MG63 (cell line): ENCODE measurements around the gene ZBTB11. TPM values are rescaled to one million over a fixed set of nuclear protein-coding genes. Genes with fewer than 3 reads are reported as not detected.
"Not testable (repeated sequence)": the region's sequence is repeated elsewhere in the genome, so short reads cannot be mapped to it uniquely, and the experiment has no call there.

Source experiments
- DNase-seq: peaks from one replicate; pipeline ENCODE4 v3.0.0-alpha.2; 2020
- H3K27me3 ChIP-seq: fragments of 250-450 bp; sonication (Bioruptor Pico); 2 replicates; pipeline ENCODE4 v1.5.1; 2020; ENCODE audit warnings: mild to moderate bottlenecking, moderate library complexity
- H3K36me3 ChIP-seq: fragments of 250-450 bp; sonication (Bioruptor Pico); 2 replicates; pipeline ENCODE4 v1.5.1; 2020; ENCODE audit warnings: mild to moderate bottlenecking, moderate library complexity
- H3K4me3 ChIP-seq: fragments of 250-450 bp; sonication (Bioruptor Pico); 2 replicates; pipeline ENCODE4 v1.5.1; 2020; ENCODE audit warnings: mild to moderate bottlenecking, moderate library complexity
- H3K9me3 ChIP-seq: fragments of 250-450 bp; sonication (Bioruptor Pico); 2 replicates; pipeline ENCODE4 v1.5.1; 2020; ENCODE audit warnings: mild to moderate bottlenecking, moderate library complexity
- total RNA-seq: library from RNA; depleted of rRNA; stranded (reverse); fragments of >200 nt; shearing (Covaris generic); gene quantifications from 2 replicates; pipeline ENCODE4 v1.2.3, GENCODE V29; 2014; ENCODE audit warnings: low replicate concordance

ZBTB11 gene
- total RNA-seq, 1 experiment from 2014 or later = 22.0 TPM

- not testable (repeated sequence) for H3K36me3 ChIP-seq, DNase-seq, H3K27me3 ChIP-seq, H3K9me3 ChIP-seq, H3K4me3 ChIP-seq
Observed at GRCh38 chr3:101694836-101695235, 17.9 kb upstream of the ZBTB11 start.

DNA sequence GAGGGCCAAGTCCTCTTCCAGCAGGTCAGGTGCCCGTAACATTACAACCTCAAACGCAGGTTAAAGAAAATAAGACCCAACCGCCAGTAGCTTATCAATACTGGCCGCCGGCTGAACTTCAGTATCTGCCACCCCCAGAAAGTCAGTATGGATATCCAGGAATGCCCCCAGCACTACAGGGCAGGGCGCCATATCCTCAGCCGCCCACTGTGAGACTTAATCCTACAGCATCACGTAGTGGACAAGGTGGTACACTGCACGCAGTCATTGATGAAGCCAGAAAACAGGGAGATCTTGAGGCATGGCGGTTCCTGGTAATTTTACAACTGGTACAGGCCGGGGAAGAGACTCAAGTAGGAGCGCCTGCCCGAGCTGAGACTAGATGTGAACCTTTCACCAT is 16.6 kb upstream of the ZBTB11 start:
- H3K27me3 ChIP-seq, H3K9me3 ChIP-seq, H3K36me3 ChIP-seq, H3K4me3 ChIP-seq: not testable (repeated sequence)
- peak; percentile 41 for DNase-seq

DNA sequence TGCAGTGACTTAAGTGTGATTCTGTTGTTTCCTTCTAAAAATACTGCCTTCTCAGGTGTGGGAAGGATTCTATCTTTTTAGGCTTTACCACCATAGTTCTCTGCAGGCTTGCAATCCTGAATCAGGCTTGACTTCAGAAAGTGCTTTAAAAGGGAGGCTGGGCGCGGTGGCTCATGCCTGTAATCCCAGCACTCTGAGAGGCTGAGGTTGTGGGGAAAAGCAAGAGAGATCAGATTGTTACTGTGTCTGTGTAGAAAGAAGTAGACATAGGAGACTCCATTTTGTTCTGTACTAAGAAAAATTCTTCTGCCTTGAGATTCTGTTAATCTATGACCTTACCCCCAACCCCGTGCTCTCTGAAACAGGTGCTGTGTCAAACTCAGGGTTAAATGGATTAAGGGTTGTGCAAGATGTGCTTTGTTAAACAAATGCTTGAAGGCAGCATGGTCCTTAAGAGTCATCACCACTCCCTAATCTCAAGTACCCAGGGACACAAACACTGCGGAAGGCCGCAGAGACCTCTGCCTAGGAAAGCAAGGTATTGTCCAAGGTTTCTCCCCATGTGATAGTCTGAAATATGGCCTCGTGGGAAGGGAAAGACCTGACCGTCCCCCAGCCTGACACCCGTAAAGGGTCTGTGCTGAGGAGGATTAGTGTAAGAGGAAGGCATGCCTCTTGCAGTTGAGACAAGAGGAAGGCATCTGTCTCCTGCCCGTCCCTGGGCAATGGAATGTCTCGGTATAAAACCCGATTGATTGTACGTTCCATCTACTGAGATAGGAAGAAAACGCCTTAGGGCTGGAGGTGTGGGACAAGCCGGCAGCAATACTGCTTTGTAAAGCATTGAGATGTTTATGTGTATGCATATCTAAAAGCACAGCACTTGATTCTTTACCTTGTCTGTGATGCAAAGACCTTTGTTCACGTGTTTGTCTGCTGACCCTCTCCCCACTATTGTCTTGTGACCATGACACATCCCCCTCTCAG is 15.0 kb upstream of the ZBTB11 start:
- not testable (repeated sequence) for H3K27me3 ChIP-seq, H3K9me3 ChIP-seq, H3K36me3 ChIP-seq, DNase-seq, H3K4me3 ChIP-seq

DNA sequence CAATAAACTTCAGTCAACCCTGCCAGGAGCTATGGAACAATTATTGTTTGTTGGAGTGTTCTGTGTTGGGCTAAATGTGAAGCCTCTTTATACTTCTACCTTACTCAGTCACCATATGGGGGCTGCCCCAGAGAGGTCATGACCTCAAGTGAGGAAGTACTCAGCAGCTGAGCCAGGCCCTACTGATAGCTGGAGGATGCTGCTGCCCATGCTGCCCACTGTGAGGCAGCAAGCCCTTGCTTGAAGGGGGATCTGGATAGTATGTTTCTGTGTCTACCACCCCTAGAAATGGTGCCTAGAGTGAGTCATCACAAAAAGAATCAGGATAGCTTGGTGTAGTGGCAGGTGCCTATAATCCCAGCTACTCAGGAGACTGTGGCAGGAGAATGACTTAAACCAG is 14.0 kb upstream of the ZBTB11 start:
- no peak overlapping the region for H3K4me3 ChIP-seq
- H3K9me3 ChIP-seq = no peaks in the 10 kb centered on the region
- H3K27me3 ChIP-seq = no peaks in the 10 kb centered on the region
- H3K36me3 ChIP-seq = peaks cover 4% of the 10 kb centered on the region
- no peak for DNase-seq

- Histone ChIP-seq H3K9me3 (no peaks in the 10 kb centered on the region), H3K27me3 (no peaks in the 10 kb centered on the region), H3K4me3 (no peak overlapping the region), H3K36me3 (peaks cover 20% of the 10 kb centered on the region)
- no peak for DNase-seq
Observed at GRCh38 chr3:101689286-101689685, 12.4 kb upstream of the ZBTB11 start.

DNA sequence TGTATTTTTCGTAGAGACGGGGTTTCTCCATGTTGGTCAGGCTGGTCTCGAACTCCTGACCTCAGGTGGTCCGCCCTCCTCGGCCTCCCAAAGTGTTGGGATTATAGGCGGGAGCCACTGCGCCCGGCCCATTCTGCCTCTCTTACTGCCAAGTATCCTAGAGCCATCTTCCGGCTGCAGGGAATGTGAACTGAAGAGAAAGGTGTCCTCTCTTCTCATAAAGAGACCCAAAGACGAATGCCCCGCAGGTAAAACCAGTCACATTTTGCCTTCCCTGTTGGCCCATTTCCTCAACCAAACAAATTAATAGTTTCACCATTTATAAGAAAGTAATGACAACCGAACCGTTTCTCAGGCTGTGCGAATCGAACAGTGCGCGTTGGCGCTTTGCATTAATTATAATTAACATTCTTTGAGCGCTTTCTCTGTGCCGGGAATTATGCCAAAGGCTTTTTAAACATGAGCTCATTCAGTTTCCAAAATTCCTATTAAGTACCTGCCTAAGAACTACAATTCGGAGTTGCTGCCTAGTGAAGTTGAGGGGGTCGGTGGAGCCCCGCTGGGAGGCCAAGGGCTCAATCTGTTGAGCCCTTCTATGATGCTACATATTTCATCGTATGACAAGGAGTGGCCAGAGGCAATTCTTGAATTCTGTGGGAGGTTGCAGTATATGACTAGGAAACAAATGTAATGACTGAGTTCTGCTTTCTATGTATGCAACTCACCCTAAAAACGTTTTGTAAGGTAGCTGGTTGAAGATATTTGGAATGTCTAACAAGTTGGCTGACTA is 10.4 kb upstream of the ZBTB11 start:
- peak overlapping the region; percentile 93 for H3K4me3 ChIP-seq
- no peak for DNase-seq
- H3K9me3 ChIP-seq = no peaks in the 10 kb centered on the region
- H3K27me3 ChIP-seq = no peaks in the 10 kb centered on the region
- H3K36me3 ChIP-seq = peaks cover 39% of the 10 kb centered on the region

- Histone ChIP-seq H3K27me3 (no peaks in the 10 kb centered on the region), H3K4me3 (peak overlapping the region; percentile 93), H3K36me3 (peaks cover 54% of the 10 kb centered on the region), H3K9me3 (no peaks in the 10 kb centered on the region)
- no peak for DNase-seq
Observed at GRCh38 chr3:101685870-101686307, 9.0 kb upstream of the ZBTB11 start.

DNA sequence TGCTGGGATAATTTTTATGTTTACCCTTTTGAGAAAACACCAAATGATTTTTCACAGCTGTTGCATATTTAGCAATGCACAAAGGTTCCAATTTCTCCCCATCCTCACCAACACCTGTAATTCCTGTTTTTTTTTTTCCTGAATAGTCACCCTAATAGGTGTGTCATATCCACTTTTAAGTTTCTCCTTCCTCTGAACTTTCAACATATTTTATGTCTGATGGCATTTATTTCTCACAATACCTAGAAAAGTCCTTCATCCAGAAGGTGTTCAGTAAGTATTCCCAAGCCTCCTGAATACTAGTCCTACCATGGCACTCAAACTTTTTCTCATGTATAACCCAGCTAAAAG is 8.1 kb upstream of the ZBTB11 start:
- Histone ChIP-seq H3K9me3 (no peaks in the 10 kb centered on the region), H3K4me3 (peak overlapping the region; percentile 93), H3K36me3 (peaks cover 62% of the 10 kb centered on the region), H3K27me3 (no peaks in the 10 kb centered on the region)
- DNase-seq = no peak

- H3K9me3 ChIP-seq = no peaks in the 10 kb centered on the region
- H3K4me3 ChIP-seq = no peak overlapping the region
- no peaks in the 10 kb centered on the region for H3K27me3 ChIP-seq
- peaks cover 65% of the 10 kb centered on the region for H3K36me3 ChIP-seq
- DNase-seq = no peak
Observed at GRCh38 chr3:101680466-101680865, 3.5 kb upstream of the ZBTB11 start.

DNA sequence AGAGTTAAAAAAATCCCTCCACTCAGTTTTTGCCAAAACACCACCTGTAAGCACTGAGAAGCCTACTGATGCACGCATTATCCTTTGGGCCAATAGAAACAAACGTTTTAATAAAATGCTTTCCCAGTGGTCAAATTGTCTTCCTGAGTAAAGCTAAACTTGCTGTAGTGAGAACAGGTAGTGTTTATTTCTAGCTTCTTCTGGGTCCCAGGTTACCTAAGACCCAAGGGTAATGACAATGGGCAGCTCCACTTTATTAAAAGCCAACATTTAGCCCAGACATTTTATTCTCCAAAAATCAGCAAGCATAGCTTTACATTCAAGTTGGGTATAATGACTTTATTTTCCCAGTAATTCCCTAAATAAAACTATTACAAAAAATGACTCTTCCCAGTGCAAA is 1.9 kb upstream of the ZBTB11 start:
- H3K4me3 ChIP-seq, H3K9me3 ChIP-seq, DNase-seq, H3K27me3 ChIP-seq: not testable (repeated sequence)
- peaks cover 53% of the 10 kb centered on the region for H3K36me3 ChIP-seq

- H3K4me3 ChIP-seq = peak overlapping the region; percentile 95
- H3K9me3 ChIP-seq = no peaks in the 10 kb centered on the region
- no peaks in the 10 kb centered on the region for H3K27me3 ChIP-seq
- no peak for DNase-seq
- H3K36me3 ChIP-seq = peaks cover 42% of the 10 kb centered on the region
Observed at GRCh38 chr3:101677436-101678286, 729 bp upstream of the ZBTB11 start.

DNA sequence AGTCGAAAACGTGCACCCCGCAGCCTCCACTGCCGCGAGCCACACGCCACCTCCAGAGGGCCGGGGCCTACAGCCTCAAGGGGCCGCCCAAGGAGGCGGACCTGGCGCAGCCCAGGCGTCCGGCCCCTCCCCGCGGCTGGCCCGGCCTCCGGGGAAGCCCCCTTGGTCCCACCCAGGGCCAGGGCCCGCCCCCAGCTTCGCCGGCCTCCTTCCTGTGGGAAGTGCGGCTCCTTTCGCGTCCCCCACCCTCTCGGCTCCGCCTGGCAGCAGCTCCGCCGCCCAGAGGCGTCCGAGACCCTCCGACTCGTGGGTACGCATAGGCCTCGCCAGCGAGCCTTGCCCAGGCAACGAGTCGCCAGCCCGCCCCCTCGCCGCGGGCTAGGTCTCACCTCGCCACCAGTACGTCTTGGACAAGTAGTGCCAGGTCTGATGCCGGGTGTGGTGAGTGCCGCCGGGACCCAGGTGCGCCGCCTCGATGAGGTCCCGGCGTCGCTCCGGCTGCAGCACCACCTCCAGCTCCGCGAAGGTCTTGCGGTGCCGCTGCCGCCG is 642 bp downstream of the ZBTB11 start:
- H3K36me3 ChIP-seq = peaks cover 38% of the 10 kb centered on the region
- no peaks in the 10 kb centered on the region for H3K9me3 ChIP-seq
- peak; percentile 98 for DNase-seq
- H3K27me3 ChIP-seq = no peaks in the 10 kb centered on the region
- H3K4me3 ChIP-seq = peak overlapping the region; percentile 95

DNA sequence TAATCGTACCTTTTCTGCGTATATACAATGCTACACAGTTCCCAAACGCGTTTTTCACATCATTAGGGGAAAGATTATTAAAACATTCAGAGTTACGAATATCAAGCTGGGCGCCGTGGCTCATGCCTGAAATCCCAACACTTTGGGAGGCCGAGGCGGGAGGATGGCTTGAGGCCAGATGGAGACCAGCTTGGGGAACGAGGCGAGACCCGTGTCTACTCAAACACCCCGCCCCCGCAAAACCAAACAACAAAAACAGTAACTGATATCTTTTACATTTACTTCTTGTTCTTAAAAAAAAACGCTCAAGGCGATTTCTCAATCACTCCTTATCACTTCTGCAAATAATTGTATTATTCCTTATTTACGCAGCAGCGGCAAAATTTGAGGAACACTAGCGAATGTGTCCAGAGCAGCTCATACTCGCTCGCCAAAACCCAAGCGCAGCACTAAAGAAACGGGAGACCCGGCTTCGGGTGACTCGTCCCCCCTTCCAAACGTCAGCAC is 1.2 kb downstream of the ZBTB11 start:
- DNase-seq = peak; percentile 58
- no peaks in the 10 kb centered on the region for H3K27me3 ChIP-seq

GRCh38 chr3:101674518-101674917 is 2.4 kb downstream of the ZBTB11 start:
- no peak for DNase-seq
- H3K36me3 ChIP-seq = peaks cover 34% of the 10 kb centered on the region
- peak overlapping the region; percentile 95; the same call in 1 of the 2 replicates for H3K4me3 ChIP-seq

More for the DNA sequence above, 1.2 kb downstream of the ZBTB11 start:
- peaks cover 38% of the 10 kb centered on the region for H3K36me3 ChIP-seq
- H3K9me3 ChIP-seq = no peaks in the 10 kb centered on the region
- H3K4me3 ChIP-seq = peak overlapping the region; percentile 95

DNA sequence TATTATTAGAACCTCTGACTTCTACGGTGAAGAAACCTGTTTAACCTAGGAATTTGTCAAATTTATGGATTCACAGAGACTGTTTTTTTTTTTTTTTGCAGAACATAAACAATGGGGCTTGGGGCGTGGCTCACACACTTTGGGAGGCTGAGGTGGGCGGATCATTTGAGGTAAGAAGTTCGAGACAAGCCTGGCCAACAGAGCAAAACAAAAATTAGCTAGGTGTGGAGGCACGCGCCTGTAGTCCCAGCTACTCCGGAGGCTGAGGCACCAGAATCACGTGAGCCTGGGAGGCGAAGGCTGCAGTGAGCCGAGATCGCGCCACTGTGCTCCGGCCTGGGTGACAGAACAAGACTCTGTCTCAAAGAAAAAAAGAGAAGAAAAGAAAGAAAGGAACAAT is 3.0 kb downstream of the ZBTB11 start:
- Histone ChIP-seq H3K27me3 (no peaks in the 10 kb centered on the region), H3K9me3 (no peaks in the 10 kb centered on the region), H3K36me3 (peaks cover 38% of the 10 kb centered on the region), H3K4me3 (no peak overlapping the region)
- no peak for DNase-seq

More at GRCh38 chr3:101674518-101674917, 2.4 kb downstream of the ZBTB11 start:
- Histone ChIP-seq H3K27me3 (no peaks in the 10 kb centered on the region), H3K9me3 (no peaks in the 10 kb centered on the region)

DNA sequence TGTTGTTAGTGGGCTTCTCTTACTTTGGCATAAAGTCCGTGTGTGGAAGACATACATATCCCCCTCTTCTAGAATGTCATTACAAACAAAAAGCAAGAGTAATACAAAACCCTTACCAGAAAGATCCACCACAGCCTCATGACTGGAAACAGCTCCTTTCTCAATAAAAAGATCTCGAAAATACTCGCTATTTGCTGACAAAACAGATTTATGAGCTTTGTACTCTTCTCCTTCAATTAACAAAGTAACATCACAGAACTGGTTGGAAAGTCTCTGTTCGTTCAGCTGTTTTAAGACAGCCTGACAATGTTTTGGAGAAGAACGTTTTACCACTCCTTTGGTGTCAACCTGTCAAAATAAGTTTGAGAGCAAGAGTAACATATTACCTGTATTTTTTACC is 5.9 kb downstream of the ZBTB11 start:
- H3K27me3 ChIP-seq = no peaks in the 10 kb centered on the region
- no peaks in the 10 kb centered on the region for H3K9me3 ChIP-seq
- H3K36me3 ChIP-seq = peaks cover 58% of the 10 kb centered on the region
- no peak for DNase-seq
- H3K4me3 ChIP-seq = no peak overlapping the region
